Posterior vena cava (tissue), 2 donors: ENCODE measurements around the gene SPOCK1. TPM values are rescaled to one million over a fixed set of nuclear protein-coding genes. Genes with fewer than 3 reads are reported as not detected.
A peak's percentile ranks its signal among the peaks of the same experiment; 100 is the strongest.

Experiments used
- DNase-seq: peaks from one replicate; pipeline ENCODE4 v3.0.0-alpha.2; 2020; ENCODE audit warnings: low spot score
- intact Hi-C, 2 donors: fragments of 100-400 bp; cut with DNase I; formaldehyde crosslinking; loops; one replicate each; pipeline versions ENCODE4 v1.14.1 to v1.14.2; 2022 to 2023
- total RNA-seq, 2 donors: library from RNA; stranded (reverse); fragmentation: NEBNext Ultra II Directional; extraction: Animal tissue kit (Norgen Biotek cat#: 25700); gene quantifications; one replicate each; pipeline ENCODE4 v1.2.1, GENCODE V29; 2021
- donor health status: DM: yes; HTN: yes; CAD: no.
- donor health status: DM: yes; HTN: yes; CAD: no.

Gene SPOCK1
- total RNA-seq, 2 donors from 2014 or later = 100 to 106 TPM

- DNase-seq = no peak
- intact Hi-C loops = loop anchor here (10.0 kb wide), 2 partner anchors 163 to 183 kb away; no protein-coding TSS in a partner anchor
Observed at GRCh38 chr5:137497396-137498290, 1.5 kb downstream of the SPOCK1 start.

- intact Hi-C loops = loop anchor here (10.0 kb wide), 2 partner anchors 162 to 182 kb away; no protein-coding TSS in a partner anchor
- DNase-seq = no peak
Observed at GRCh38 chr5:137496919-137497318, 2.2 kb downstream of the SPOCK1 start.

GRCh38 chr5:137492331-137492730, 6.8 kb downstream of the SPOCK1 start:
- intact Hi-C loops = loop anchor here (10.0 kb wide), 2 partner anchors 158 to 178 kb away; no protein-coding TSS in a partner anchor
- DNase-seq = no peak

- intact Hi-C loops = loop anchor here (10.0 kb wide), 2 partner anchors 156 to 176 kb away; no protein-coding TSS in a partner anchor
- DNase-seq = no peak
Observed at GRCh38 chr5:137491121-137491520, 8.0 kb downstream of the SPOCK1 start.

- no peak for DNase-seq
- intact Hi-C loops = loop anchor here (10.0 kb wide), 2 partner anchors 156 to 176 kb away; no protein-coding TSS in a partner anchor
Observed at GRCh38 chr5:137490591-137490990, 8.5 kb downstream of the SPOCK1 start.

- no peak for DNase-seq
- intact Hi-C loops = no loop called here
Observed at GRCh38 chr5:137488974-137489373, 10.2 kb downstream of the SPOCK1 start.

- DNase-seq = no peak
- intact Hi-C loops = no loop called here
Observed at GRCh38 chr5:137488516-137488915, 10.6 kb downstream of the SPOCK1 start.

GRCh38 chr5:137487600-137487999, 11.5 kb downstream of the SPOCK1 start:
- intact Hi-C loops = no loop called here
- DNase-seq = no peak

- DNase-seq = no peak
- intact Hi-C loops = no loop called here
Observed at GRCh38 chr5:137486707-137487106, 12.4 kb downstream of the SPOCK1 start.

- DNase-seq = no peak
- intact Hi-C loops = no loop called here
Observed at GRCh38 chr5:137481596-137481995, 17.5 kb downstream of the SPOCK1 start.

- intact Hi-C loops = loop anchor here in 1 of 2 donors (10.0 kb wide), 1 partner anchor 393 kb away; no protein-coding TSS in a partner anchor
- no peak for DNase-seq
Observed at GRCh38 chr5:137478043-137478442, 21.1 kb downstream of the SPOCK1 start.

GRCh38 chr5:137470921-137471220, 28.3 kb downstream of the SPOCK1 start:
- intact Hi-C loops = loop anchor here in 1 of 2 donors (10.0 kb wide), 1 partner anchor 386 kb away; no protein-coding TSS in a partner anchor
- no peak for DNase-seq

- peak; percentile 85 for DNase-seq
- intact Hi-C loops = loop anchor here in 1 of 2 donors (10.0 kb wide), 1 partner anchor 386 kb away; no protein-coding TSS in a partner anchor
Observed at GRCh38 chr5:137470111-137470920, 28.8 kb downstream of the SPOCK1 start.

- intact Hi-C loops = no loop called here
- DNase-seq = no peak
Observed at GRCh38 chr5:137466889-137467288, 32.2 kb downstream of the SPOCK1 start.

GRCh38 chr5:137465930-137466329, 33.2 kb downstream of the SPOCK1 start:
- DNase-seq = no peak
- intact Hi-C loops = no loop called here

GRCh38 chr5:137462816-137463520, 36.2 kb downstream of the SPOCK1 start:
- intact Hi-C loops = no loop called here
- DNase-seq = no peak

GRCh38 chr5:137462265-137462590, 36.9 kb downstream of the SPOCK1 start:
- intact Hi-C loops = no loop called here

GRCh38 chr5:137461391-137462264, 37.5 kb downstream of the SPOCK1 start:
- DNase-seq = no peak
- intact Hi-C loops = no loop called here

More at GRCh38 chr5:137462265-137462590, 36.9 kb downstream of the SPOCK1 start:
- no peak for DNase-seq
